COLO668 (cell line): ENCODE results near the gene GOLGA2.

Source experiments
- DNase-seq: peaks from one replicate; lab custom pipeline; 2025; ENCODE audit not compliant: unreplicated experiment; lab: John Stamatoyannopoulos, UW

GOLGA2 gene

DNA sequence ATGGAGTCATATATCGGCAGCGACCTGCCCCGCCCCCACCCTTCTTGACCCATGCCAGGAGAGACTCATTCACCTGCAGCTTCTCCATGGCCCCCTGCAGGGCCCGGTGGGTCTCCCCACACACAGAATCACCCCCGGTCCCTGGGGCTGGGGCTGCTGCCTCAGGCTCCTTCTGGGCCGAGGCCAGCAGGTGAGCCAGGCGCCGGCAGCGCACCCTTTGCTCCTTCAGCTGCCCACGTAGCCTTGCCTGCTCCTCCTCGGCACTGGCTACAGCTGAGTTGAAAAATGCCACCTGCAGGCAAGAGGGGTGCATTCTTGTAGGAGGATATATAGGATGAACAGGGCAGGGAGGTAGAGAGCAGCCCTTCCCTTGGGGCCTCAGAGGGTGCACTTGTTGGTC, 17.9 kb downstream of the GOLGA2 start:
- DNase-seq, result no peak

DNA sequence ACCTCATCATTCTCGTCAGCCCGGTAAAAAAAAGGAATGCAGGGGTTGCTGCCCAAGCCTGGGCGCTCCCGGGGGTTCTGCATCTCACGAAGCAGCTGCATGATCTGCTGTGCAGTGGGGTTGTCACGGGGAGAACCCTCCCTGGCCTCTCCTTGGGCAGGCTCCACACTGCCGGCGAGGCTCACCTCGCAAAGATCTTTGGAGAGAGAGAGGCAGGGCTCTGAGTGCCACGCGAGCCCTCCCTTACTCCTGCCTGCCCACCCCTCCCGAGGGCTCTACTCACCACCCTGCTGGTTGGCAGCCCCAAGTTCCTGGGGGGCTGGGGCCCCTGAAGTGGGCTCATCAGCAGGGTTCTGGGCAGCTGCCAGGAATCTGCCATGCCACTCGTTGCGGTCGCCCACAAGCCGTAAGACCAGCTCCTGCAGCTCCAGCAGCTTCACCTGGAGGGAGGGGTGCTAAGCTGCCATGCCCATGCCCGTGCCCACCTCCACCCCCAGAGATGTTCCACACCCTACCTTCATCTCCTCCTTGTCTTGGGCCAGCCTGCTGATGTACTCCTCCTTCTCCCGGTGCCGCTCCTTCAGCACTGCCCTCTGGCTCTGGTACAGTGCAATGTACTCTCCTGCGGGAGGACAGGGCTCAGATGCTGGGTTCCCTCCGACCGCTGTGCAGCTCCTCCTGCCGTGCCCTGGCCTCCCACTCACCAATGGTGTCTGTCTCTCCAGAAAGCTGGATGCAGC, 18.6 kb downstream of the GOLGA2 start:
- DNase-seq, result no peak

DNA sequence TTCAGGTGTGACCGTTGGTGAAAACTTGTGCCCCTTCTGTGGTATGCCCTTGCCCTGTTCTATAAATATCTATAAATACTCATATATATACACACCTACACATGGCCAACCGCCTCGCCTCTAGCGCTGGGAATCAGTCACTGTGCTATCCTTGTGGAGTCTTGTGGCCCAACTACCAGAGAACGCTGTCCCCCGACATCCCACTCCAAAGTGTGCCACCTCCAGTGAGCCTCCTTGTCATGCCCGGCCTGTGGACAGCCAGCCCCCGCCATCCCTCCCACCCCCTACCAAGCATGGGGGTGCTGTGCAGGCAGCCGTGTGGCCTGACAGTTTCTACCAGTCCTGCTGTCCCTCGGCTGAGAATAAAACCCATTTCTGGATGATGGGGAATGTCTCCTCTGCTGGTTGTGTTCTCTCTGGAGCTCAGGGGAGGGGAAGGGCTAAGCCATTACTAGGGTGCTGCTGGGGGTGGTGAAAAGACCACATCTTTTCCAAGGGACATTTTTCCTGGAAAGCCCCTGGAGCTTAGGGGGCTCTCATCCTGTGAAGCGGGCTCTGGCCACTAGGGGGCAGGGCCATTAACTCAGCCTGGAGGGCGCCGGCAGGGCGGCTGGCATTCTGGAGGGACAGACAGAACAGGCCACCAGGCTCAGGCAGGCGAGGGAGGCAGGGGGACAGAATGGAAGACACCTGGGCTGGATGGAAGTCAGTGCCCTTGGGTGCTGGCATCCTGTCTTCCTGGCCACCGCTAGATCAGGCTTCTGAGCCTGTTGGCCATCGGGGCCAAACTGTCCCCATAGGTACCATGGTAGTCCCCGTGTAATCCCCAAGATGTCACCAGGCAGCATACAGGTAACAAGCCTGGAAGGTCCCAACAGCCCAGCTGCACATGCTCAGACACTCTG, 20.7 kb downstream of the GOLGA2 start:
- DNase-seq, result peak; percentile 71

DNA sequence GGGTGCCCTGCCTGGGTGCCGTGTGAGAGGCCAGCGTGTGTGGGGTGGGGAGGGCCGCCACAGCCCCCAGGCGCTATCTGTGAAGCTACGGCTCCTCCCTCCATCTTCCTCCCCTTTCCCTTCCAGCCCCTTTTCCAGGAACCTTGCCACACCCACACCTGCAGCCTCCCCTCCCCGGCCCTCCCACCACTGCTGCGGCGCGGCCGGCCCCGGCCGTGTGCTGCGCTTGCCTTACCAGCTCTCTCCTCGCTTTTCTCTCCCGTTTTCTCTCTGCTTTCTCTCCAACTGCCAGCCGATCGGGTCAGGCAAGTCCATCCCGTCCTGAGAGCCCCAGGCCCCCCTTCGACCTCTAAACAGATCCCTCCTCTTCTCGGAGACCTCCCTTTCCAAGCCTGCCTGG, 21.4 kb downstream of the GOLGA2 start:
- no peak for DNase-seq

DNA sequence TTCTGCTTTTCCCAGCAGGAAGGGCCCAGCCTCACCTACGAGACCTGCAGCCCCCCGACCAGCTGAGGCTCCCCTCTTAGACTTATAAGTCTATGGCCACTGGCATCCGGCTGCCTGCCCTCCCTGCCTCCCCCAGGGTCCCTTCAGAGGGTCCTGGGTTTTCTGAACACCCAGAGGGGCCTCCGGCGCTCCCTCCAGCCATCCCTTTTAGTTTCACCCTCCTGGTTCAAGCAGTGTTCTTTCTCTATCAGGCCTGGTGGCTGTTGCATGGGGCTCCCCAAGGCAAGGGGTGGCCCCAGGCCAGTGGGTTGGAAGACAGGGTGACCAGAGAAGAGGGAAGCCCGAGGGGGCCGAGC, 21.8 kb downstream of the GOLGA2 start:
- DNase-seq, result no peak

DNA sequence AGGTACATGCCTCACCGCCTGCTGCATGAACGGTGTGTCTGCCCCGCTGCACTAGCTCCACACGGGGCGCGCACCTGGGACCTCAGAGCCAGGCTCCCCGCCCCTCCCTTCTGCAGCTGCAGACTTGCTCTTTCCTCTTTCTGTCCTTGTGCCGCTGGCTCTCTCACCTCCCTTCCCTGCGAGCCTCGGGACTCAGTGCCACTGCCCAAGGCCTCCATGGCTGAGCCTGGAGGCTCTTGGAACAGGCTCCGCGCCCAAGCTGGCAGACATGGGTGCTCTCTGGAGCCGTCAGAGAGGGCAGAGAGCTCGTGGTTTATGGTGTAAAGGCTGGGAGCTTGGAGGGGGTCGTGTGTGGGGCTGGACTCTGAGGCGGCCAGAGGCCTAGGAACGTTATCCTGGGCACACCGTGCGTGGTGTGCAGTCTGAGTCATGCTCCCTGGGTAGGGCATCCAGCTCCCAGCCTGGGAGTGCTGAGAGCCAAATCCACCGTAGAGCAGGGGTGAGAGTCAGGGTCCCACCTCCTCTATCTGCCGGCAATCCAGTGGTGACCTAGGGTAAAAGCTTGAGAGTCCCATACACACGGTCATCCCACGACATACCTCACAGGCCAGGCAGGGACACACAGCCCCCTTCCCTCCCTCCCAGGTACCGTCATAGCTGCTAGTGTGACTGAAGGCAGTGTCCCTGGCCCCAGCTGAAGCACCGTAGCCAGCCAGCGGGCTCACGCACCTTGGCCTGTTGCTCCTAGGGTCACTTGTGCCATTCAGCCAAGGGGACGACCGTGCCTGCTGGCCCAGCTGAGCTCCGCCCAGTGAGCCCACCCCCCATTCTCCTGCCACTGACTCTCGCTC, 22.4 kb downstream of the GOLGA2 start:
- DNase-seq, result no peak

DNA sequence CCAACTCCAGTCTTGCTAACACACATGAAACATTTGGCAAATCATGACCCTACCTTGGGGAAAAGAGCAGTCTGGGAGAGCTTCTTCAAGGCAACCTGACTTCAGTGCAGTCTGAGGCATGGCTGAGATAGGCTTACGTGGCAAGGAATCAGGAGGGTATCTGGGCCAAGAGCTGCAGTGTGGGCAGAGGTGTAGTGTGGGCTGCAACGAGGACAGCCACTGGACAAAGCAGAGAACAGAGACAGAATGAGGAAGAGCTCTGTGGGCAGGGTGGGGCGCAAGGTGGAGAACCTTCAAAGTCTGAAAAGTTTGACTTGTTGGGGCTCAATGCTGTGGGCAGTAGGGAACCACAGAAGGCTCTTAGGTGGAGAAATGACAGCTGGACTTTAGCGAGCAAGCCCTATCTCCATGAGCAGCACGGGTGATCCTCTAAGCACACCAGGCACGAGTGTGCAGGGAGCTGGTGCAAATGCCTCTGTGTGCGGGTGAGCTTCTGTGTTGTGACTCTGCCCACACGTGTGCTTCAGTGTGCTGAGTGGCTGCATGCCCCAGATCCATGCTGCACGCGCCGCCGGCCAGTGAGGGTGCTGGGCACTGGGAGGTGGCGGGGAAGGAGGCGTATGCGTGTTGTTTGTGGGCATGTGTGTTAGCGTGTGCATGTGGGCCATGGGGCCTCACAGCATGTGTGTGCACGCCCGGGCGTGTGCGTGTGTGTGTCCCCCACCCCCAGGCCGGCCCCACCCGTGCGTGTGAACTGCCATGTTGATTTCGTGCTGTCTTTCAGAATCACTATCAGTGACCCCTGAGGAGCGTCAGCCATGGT, 23.3 kb downstream of the GOLGA2 start:
- DNase-seq, result no peak

DNA sequence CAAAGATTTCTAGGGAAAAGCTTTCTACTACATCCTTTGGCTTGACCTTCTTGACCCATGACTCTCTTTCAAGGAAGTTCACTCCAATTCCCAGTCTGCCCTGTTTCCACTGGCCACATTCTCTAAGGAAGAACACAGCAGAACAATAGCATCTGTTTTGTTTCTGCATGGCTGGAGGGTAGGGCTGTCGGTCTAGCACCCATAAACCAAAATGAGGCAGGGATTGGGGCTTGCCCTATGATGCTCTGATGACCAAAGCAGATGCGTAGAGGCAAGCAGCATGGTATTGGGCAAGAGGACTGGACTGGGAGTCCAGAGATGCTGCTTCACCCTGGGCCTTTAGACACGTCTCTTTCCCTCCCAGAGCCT, 24.1 kb downstream of the GOLGA2 start:
- DNase-seq, result no peak

DNA sequence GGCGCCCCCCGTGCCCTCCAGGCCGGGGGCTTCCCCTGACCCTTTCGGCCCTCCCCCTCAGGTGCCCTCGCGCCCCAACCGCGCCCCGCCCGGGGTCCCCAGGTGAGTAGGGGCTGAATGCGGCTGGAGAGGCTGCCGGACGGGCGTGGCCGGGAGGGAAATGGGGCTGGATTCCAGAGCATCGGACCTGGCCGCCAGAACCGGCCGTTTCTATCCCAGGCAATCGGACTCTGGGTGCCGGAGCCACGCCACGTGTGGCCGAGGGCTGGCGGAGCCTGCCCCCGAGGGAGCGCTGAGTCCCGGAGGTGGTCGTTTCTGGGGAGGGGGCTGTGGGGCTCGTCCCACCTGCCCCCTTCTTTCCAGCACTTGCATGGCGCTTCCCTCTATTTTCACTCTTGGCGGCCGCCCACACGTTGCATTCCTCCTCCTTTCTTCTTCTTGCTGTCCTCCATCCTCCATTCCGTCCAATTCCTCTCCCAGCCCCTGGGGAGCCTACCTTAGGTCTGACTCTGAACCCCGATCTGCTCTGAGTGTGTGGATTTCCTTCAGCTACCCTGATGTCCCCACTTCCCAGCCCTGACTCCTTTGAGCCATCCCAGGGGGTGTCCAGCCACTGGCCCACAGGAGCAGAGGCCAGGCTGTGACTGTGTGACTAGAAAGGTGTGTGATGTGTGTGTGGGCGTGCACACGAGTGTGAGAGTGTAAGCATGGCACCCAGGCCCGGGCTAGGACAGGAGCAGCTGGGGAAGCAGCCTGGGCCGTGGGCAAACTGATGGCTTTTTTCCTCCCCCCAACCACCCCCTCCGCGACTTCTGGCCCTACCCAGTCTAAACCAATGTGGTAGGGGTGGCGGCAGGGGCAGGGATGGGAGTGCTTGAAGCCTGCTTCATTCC, 24.7 kb downstream of the GOLGA2 start:
- DNase-seq, result no peak

DNA sequence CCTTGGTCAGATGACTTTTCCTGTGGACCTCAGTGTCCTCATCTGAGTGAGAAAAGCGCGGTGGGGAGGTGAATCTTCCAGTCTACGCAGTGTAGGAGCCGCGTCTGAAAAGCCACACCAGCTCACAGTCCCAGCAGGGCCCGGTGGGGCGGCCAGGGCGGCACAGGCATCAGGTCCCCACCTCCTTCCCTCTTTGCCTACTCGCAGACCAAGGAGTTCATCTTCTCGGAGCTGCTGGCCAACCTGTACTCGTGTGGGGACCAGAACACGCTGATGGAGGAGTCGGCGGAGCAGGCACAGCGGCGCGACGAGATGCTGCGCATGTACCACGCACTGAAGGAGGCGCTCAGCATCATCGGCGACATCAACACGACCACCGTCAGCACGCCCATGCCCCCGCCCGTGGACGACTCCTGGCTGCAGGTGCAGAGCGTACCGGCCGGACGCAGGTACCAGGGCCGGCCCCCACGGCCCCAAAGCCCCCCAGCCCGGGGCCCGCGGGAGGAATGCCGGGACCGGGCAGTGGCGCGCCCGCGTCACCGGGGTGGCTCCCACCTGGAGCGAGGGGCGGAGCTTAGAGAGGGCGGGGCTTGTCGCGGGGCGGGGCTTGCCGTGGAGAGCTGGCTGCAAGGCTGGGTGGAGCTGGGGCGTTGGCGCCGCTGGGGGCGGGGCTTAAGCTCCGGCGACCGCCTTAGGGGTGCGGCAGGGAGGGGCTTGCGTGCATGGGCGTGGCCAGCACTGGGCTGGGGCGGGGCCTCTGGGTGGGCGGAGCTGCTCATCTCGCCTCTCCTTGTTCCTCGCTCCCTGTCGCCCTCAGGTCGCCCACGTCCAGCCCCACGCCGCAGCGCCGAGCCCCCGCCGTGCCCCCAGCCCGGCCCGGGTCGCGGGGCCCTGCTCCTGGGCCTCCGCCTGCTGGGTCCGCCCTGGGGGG, 25.6 kb downstream of the GOLGA2 start:
- peak; percentile 61 for DNase-seq

DNA sequence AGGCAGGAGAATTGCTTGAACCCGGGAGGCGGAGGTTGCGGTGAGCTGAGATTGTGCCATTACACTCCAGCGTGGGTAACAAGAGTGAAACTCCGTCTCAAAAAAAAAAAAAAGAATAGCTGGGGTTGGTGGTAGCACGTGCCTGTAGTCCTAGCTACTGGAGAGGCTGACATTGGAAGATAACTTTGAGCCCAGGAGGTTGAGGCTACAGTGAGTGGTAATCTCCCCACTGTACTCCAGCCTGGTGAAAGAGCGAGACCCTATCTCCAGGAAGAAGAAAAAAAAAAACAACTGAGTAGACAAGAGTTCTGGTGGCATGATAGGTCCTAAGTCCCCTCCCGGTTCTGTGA, 26.3 kb downstream of the GOLGA2 start:
- DNase-seq, result no peak

DNA sequence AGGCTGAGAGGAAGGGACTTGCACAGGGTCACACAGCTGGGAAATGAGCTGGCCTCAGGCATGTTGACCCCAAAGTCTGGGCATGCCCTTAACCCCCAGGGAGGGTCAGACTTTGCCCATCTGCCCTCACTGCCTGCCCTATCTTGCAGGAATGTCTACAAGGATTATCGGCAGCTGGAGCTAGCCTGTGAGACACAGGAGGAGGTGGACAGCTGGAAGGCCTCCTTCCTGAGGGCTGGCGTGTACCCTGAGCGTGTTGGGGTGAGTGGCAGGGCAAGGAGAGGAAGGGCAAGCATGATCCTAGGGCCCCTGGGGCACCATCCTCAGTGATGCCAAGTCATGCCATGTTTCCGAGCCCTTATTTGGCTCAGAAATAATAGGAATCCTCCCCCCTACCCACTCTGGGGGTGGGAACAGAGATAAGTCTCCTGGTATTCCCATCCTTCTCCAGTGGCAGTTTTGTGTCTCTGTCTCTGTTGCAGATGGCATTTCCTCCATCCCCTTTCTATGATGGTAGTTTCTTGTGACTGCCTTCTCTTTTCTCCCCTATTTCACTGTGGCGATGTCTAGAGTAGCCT, 28.5 kb downstream of the GOLGA2 start:
- DNase-seq, result no peak

DNA sequence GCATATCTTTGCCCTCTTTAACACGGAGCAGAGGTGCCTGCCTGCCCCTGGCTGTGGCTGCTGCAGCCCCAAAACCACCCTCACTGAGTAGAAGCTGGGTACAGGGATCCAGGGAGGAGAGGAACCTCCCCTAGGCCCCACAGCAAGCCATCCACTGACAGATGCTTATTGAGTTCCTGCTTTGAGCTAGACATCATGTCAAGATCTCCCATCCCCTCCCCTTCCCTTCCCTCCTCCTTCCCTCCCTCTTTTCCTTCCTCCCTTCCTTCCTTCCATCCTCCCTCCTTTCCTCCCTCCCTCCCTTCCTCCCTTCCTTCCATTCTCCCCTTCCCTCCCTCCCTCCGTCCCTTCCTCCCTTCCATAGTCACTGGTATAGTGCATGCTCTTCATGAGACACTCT, 29.3 kb downstream of the GOLGA2 start:
- no peak for DNase-seq

DNA sequence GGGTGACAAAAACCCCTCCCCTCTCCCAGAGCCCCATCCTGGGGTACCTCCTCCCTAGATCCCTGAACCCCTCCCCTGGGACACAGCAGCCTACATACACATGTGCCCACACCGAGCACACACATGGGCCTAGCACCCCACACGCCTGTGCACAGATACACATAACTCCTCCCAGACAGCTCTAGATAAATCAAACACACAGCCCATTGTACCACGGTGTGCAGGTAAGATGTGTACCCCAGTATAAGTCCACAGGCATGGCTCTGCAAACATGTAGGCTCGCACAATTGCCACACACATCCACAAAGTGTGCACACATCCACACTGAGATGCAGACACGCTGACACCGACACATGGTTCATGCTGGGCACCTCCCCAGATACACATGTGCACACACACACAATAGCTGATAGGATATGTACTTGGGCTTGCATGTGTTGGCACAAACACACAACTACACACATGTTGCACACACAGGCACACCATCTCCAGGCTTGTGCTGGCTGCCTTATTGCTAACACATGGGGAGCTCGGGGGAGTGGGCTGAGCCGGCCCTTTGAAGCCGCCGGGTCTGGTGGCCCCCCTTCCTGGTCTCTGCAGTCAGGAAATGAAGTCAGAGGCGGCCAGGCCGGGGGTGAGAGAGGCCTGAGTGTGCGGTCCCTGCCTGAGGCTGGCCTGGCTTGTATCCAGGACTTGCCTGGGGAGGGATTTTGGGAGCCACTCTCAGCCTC, 30.2 kb downstream of the GOLGA2 start:
- no peak for DNase-seq

DNA sequence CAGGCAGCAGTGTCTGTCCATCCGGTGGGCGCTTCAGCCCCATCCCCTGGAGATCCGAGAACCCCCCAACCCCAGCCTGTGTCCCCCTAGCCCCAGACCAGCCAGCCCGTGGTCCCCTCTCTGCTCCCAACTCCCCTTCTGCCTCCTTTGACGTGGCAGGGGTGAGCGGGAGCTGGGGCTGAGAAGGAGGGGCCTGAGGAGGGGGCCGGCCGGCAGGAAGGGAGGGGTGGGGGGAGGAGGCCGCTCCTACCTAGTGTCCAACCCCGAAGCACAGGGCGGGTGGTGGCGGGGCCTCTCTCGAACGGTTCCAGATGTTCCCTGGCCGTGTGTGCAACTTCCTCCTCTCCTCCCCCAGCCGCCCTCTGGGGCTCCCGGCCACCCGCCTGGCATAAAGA, 31.0 kb downstream of the GOLGA2 start:
- DNase-seq, result no peak

DNA sequence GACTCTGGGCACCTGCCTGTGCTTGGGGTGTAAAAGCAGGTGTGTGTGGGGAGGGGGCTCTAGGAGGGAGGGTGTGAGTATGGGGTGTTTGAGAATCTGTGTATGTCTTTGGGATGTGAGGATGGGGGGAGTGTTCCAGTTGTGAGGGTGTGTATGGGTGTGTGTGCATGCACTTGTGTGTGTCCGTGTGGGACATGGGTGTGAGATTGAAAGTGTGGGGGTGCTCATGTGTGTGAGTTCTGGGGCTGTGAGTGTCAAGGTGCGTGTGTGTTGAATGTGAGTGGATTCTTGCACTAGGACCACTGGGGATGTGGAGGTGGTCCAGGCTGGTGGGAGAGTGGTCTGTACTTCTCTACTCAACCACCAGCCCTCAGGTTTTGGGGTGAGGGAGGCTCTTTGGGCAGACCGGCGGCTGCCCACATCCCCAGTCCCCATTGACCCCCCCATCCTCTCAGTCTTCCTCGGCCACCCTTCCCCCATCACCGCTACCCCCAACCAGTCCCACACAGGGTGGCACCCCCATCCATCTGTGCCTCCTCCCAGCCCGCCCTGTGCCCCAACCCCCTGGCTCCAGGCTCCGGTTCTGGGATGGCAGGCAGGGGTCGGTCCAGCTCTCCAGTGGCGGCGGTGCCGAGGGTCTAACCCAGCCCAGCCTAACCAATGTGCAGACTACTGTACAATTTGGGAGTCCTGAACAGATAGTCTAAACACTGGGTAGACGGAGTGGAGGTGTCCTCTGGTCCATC, 31.5 kb downstream of the GOLGA2 start:
- no peak for DNase-seq
